Panc1 (cell line): Measurements from ENCODE around the gene STARD8. TPM values are rescaled to one million over a fixed set of nuclear protein-coding genes. Genes with fewer than 3 reads are reported as not detected.
A peak's percentile ranks its signal among the peaks of the same experiment; 100 is the strongest.
"Not testable (repeated sequence)": the region's sequence is repeated elsewhere in the genome, so short reads cannot be mapped to it uniquely, and the experiment has no call there.

ENCODE experiments used
- ATAC-seq: fragments of 200-7000 bp; cut with Tn5 transposase; 2 replicates; pipeline ENCODE4 v1.9.1; 2020; ENCODE audit warnings: mild to moderate bottlenecking, moderate library complexity
- BruUV-seq: library from RNA; stranded (reverse); fragments of 400-500 nt; replicated peaks from 2 replicates; lab custom pipeline; 2021; lab: Mats Ljungman, UMichigan
- CTCF ChIA-PET: fragments of 300-600 bp; sonication (Branson Sonifier 250); formaldehyde crosslinking; loops from one replicate; lab custom pipeline; 2022; ENCODE audit warnings: antibody characterized with exemption; lab: Charles Lee
- POLR2A ChIA-PET: fragments of 300-600 bp; sonication (Branson Sonifier 250); formaldehyde crosslinking; loops from one replicate; lab custom pipeline; 2022; ENCODE audit warnings: antibody characterized with exemption; lab: Charles Lee
- DNase-seq: peaks from one replicate; pipeline ENCODE4 v3.0.0-alpha.2; 2010; ENCODE audit warnings: low read depth, low spot score
- H3K27ac ChIP-seq: 2 replicates; pipeline ENCODE4 v1.5.1; 2011; ENCODE audit warnings: mild to moderate bottlenecking, low read length, inconsistent platforms
- H3K27me3 ChIP-seq: fragments of 200-500 bp; sonication (Bioruptor generic); 2 replicates; pipeline ENCODE4 v1.6.0; 2014; ENCODE audit warnings: low read length, inconsistent platforms; ENCODE audit not compliant: control insufficient read depth, insufficient read depth
- H3K36me3 ChIP-seq: fragments of 200-500 bp; sonication (Bioruptor generic); 2 replicates; pipeline ENCODE4 v1.5.1; 2014; ENCODE audit warnings: inconsistent platforms, mild to moderate bottlenecking, low read length, moderate library complexity; ENCODE audit not compliant: control insufficient read depth, insufficient read depth
- H3K4me1 ChIP-seq: 2 replicates; pipeline ENCODE4 v1.5.1; 2011; ENCODE audit warnings: inconsistent platforms, mild to moderate bottlenecking, low read length, moderate library complexity; ENCODE audit not compliant: control insufficient read depth, insufficient read depth
- H3K4me3 ChIP-seq, 2 experiments: 2 replicates each; pipeline ENCODE4 v1.5.1; 2011 to 2012; ENCODE audit warnings: low read depth in 2 of 2, low read length in 2 of 2, mild to moderate bottlenecking in 2 of 2, inconsistent platforms in 1 of 2, moderate library complexity in 1 of 2
- H3K9me3 ChIP-seq: fragments of 200-500 bp; sonication (Bioruptor generic); 2 replicates; pipeline ENCODE4 v1.5.1; 2014; ENCODE audit warnings: low read depth, mild to moderate bottlenecking, inconsistent platforms, low read length, moderate library complexity; ENCODE audit not compliant: control insufficient read depth, insufficient read depth
- CTCF ChIP-seq: fragments of 450-650 bp; IDR thresholded peaks from 2 replicates; pipeline ENCODE4 v1.5.1; 2017; ENCODE audit warnings: mild to moderate bottlenecking
- REST ChIP-seq, 2 experiments: IDR thresholded peaks; 2 replicates each; pipeline ENCODE4 v1.6.1; 2011 to 2012; ENCODE audit warnings: low read depth in 2 of 2, control low read depth in 1 of 2, low read length in 1 of 2, mild to moderate bottlenecking in 1 of 2, moderate library complexity in 1 of 2; ENCODE audit not compliant: insufficient read depth in 1 of 2
- in situ Hi-C: cut with HindIII; loops from 2 replicates; pipeline ENCODE4 v1.10.0; 2016; ENCODE audit warnings: low sequenced_read_pairs, low pct_unique_long_range_greater_than_20kb
- intact Hi-C: fragments of 100-400 bp; cut with micrococcal nuclease; formaldehyde crosslinking; loops from one replicate; pipeline ENCODE4 v1.10.0; 2022; ENCODE audit not compliant: unreplicated experiment
- total RNA-seq: library from RNA; stranded (reverse); gene quantifications from one replicate; pipeline ENCODE4 v1.2.1, GENCODE V29; 2021; ENCODE audit not compliant: unreplicated experiment

STARD8 gene
- total RNA-seq, 1 experiment from 2014 or later, result 4.6 TPM

- DNase-seq (no peak), ATAC-seq (no peak)
- ChIA-PET CTCF (interaction anchor here (0.6 kb wide), 1 partner anchor 111 kb away, joined by 6 read pairs; no protein-coding TSS in a partner anchor), POLR2A (no interaction called here)
- Histone ChIP-seq H3K4me1 (no peaks in the 10 kb centered on the region), H3K9me3 (no peaks in the 10 kb centered on the region), H3K4me3 (no peak overlapping the region), H3K36me3 (no peaks in the 10 kb centered on the region), H3K27ac (no peak overlapping the region), H3K27me3 (no peaks in the 10 kb centered on the region)
- intact Hi-C loops, result loop anchor here (10.0 kb wide), 1 partner anchor 95 kb away; no protein-coding TSS in a partner anchor
- BruUV-seq, result no TSS peak
- TF ChIP-seq REST (IDR thresholded peaks at IDR 0.05; ENCODE audit: insufficient read depth in 1 of 2, low read depth in 2 of 2, low read length in 1 of 2) (no peak), CTCF (peak; percentile 76)
- in situ Hi-C loops, result no loop called here
These were observed 48.0 kb upstream of the STARD8 start for GRCh38 chrX:68599256-68600152.

GRCh38 chrX:68604216-68604615 lies 43.2 kb upstream of the STARD8 start:
- H3K27ac ChIP-seq, H3K4me1 ChIP-seq, ATAC-seq, H3K4me3 ChIP-seq, BruUV-seq, intact Hi-C loops, CTCF ChIA-PET, H3K27me3 ChIP-seq, DNase-seq, in situ Hi-C loops, H3K36me3 ChIP-seq, POLR2A ChIA-PET, H3K9me3 ChIP-seq: not testable (repeated sequence)

GRCh38 chrX:68614733-68615132 lies 32.7 kb upstream of the STARD8 start:
- intact Hi-C loops, H3K4me3 ChIP-seq, BruUV-seq, H3K27me3 ChIP-seq, H3K27ac ChIP-seq, H3K9me3 ChIP-seq, DNase-seq, in situ Hi-C loops, ATAC-seq, H3K36me3 ChIP-seq, POLR2A ChIA-PET, CTCF ChIA-PET, H3K4me1 ChIP-seq: not testable (repeated sequence)
